ENCODE data around the gene FHAD1.
"Not testable (repeated sequence)": the region's sequence is repeated elsewhere in the genome, so short reads cannot be mapped to it uniquely, and the experiment has no call there.

FHAD1 gene

DNA sequence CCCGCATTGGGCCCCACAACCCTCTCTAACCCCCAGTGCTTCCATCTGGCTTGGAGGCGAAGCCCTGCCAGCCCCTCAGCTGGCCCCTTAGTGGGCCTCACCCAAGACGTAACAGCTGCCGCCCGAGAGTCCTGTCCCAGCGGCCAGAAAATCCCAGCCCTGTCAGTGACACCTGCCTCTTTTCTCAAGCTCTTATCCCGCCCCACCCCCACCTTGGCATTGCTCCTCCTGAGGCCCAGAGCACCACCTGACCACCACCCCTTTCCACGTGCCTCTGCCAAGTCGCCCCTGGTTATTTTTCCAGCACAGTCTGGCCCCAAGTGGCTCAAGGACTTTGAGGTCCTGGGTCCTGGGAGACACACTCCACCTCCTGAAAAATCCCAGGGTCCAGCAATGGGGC lies 185.3 kb downstream of the FHAD1 start:
- no peak overlapping the region for H3K4me3 ChIP-seq (ENCODE audit: low read depth, low read length)
- TF ChIP-seq, protein P1, sequence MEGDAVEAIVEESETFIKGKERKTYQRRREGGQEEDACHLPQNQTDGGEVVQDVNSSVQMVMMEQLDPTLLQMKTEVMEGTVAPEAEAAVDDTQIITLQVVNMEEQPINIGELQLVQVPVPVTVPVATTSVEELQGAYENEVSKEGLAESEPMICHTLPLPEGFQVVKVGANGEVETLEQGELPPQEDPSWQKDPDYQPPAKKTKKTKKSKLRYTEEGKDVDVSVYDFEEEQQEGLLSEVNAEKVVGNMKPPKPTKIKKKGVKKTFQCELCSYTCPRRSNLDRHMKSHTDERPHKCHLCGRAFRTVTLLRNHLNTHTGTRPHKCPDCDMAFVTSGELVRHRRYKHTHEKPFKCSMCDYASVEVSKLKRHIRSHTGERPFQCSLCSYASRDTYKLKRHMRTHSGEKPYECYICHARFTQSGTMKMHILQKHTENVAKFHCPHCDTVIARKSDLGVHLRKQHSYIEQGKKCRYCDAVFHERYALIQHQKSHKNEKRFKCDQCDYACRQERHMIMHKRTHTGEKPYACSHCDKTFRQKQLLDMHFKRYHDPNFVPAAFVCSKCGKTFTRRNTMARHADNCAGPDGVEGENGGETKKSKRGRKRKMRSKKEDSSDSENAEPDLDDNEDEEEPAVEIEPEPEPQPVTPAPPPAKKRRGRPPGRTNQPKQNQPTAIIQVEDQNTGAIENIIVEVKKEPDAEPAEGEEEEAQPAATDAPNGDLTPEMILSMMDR (IDR thresholded peaks at IDR 0.05; ENCODE audit: low read depth, low read length, missing control alignments) = no peak
- no peak for DNase-seq (ENCODE audit: low read depth)

DNA sequence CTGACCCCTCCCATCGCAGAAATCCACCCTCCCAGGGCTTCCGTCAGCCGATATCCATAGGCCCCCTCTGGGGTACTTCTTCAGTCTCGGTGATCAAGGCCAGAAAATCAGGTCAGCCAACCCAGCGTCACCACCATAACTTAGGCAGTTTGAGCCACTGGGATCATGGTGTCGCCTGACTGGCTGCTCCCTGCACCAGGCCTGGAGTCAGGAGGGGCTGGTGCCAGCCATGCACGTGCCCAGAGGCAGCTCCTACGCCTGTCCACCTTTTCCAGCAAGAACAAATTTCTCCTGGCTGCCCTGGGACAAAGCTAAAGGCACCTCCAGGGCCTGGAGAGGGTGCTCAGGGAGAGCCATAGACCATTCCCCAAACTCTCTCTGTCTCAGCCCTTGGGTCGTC lies 186.4 kb downstream of the FHAD1 start:
- H3K4me3 ChIP-seq (ENCODE audit: low read depth, low read length) = no peak overlapping the region
- no peak for DNase-seq (ENCODE audit: low read depth)
- TF ChIP-seq, protein P1 (IDR thresholded peaks at IDR 0.05; ENCODE audit: low read depth, low read length, missing control alignments) = no peak

DNA sequence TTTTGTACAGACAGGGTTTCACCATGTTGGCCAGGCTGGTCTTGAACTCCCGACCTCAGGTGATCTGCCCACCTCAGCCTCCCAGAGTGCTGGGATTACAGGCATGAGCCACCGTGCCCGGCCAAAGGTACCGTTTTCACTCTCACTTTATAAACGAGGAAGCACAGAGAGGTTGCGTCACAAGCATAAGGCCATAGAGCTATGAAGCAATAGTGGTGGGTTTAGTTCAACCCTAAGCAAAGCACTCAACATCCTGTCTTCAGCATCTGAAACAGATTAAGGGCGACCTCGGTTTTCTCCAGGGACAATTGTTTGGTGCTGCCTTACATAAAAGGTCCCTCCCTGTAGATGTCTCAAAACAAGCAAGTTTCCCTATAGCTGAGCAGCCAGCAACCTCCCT lies 187.7 kb downstream of the FHAD1 start:
- H3K4me3 ChIP-seq (ENCODE audit: low read depth, low read length); DNase-seq (ENCODE audit: low read depth): not testable (repeated sequence)

DNA sequence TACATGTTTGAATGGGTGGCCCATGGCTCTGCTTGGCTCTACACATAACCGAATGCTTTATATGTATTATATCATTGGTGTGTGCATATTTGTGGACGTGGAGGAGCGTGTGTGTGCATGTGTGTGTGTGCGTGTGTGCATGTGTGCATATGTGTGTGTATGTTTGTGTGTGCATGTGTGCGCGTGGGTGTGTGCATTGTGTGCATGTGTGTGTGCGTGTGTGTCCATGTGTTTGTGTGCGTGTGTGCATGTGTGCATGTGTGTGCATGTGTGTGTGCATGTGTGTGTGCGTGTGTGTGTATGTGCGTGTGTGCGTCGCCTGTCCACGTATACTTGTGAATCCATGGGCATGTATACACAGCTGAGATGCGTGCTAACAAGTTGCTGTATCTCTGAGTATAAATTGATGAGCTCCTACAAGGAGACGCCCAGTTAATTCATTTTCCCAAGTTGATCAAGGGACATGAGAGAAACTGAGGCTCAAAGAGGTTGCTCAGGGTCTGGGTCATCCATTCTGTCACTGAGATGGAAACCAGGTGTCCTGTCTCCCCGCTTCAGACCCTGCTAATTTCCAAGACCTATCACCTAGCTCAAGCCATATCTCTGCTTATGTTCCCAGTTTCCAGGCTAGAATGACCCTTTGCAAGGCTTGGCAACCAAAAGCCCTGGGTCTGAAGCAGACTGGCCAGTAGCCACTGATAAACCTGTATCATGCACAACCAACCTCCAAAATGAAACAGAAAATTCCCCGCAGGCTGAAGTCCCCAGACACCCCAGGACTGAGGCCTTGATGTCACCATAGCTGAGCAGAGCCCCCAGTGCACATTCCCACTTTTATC lies 188.4 kb downstream of the FHAD1 start:
- TF ChIP-seq, protein P1 (IDR thresholded peaks at IDR 0.05; ENCODE audit: low read depth, low read length, missing control alignments) = no peak
- DNase-seq (ENCODE audit: low read depth) = no peak
- no peak overlapping the region for H3K4me3 ChIP-seq (ENCODE audit: low read depth, low read length)

DNA sequence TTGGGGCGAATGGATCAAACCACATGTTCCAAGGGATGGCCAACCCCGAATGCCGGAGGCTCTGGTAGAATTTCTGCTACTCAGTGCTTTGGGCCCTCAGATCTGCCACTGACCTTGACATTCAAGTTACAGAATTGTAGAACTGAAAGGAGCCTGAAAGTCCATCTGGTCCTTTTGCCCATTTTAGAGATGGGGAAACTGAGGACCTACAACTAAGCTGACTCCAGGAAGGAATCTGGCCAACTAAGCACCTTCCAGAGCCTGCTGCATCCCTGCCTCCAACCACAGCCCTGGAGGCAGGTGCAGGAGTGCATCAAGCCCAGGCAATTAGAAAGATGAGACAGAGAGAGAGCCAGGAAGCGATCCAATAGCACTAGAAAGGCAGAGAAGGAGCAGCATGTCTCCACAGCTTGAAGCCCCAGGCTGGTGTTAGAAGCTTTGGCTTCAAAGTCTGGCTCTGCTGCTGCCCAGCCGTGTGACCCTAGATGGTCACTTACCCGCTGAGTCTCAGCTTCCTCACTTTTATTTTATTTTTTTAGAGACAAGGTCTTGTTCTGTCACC lies 189.9 kb downstream of the FHAD1 start:
- TF ChIP-seq, protein P1 (IDR thresholded peaks at IDR 0.05; ENCODE audit: low read depth, low read length, missing control alignments) = no peak
- H3K4me3 ChIP-seq (ENCODE audit: low read depth, low read length) = no peak overlapping the region
- DNase-seq (ENCODE audit: low read depth) = no peak

DNA sequence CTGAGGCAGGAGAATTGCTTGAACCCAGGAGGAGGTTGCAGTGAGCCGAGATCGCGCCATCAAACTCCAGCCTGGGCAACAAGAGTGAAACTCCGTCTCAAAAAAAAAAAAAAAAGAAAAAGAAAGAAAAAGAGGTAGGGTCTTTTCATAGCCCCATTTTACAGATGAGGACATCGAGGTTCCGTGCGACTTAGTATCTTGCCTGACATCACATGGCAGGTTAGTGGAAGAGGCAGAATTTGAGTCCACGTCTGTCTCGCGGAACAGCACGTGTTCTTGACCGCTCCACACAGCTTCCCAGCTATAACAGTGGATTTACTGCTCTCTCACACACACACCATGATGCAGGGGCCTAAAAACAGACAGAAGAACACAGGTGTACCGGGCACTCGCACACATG lies 192.3 kb downstream of the FHAD1 start:
- no peak for DNase-seq (ENCODE audit: low read depth)
- TF ChIP-seq, protein P1 (IDR thresholded peaks at IDR 0.05; ENCODE audit: low read depth, low read length, missing control alignments) = no peak
- no peak overlapping the region for H3K4me3 ChIP-seq (ENCODE audit: low read depth, low read length)

DNA sequence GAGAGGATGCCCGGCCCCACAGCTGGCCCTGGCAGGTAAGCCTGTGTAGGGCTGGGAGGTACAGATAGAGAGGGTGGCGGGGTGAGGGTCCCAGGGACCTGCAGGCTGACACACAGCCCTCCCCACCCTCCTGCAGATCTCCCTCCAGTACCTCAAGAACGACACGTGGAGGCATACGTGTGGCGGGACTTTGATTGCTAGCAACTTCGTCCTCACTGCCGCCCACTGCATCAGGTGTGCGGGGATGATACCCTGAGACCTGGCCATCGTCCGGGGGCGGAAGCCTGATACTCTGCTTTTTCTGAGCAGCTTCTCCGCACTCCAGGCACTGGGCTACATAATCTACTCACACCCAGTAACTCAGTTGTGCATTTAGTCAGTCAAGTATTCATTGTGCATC lies 193.3 kb downstream of the FHAD1 start:
- no peak overlapping the region for H3K4me3 ChIP-seq (ENCODE audit: low read depth, low read length)
- no peak for DNase-seq (ENCODE audit: low read depth)
- TF ChIP-seq, protein P1 (IDR thresholded peaks at IDR 0.05; ENCODE audit: low read depth, low read length, missing control alignments) = no peak

All from GM12864 (cell line).